HFFc6 (cell line): Measurements from ENCODE around the gene NMNAT3. TPM values are rescaled to one million over a fixed set of nuclear protein-coding genes. Genes with fewer than 3 reads are reported as not detected.

Experiments used
- DNase-seq: peaks from one replicate; pipeline ENCODE4 v3.0.0-alpha.2; 2018
- H3K27ac Mint-ChIP-seq: 2 replicates; pipeline ENCODE4 v1.8.0; 2020; ENCODE audit warnings: mild to moderate bottlenecking, mixed read lengths
- H3K27me3 Mint-ChIP-seq: 2 replicates; pipeline ENCODE4 v1.8.0; 2021; ENCODE audit warnings: mild to moderate bottlenecking, moderate library complexity, mixed read lengths; ENCODE audit not compliant: insufficient read depth
- H3K36me3 Mint-ChIP-seq: 2 replicates; pipeline ENCODE4 v1.8.0; 2021; ENCODE audit warnings: low read depth, mixed read lengths
- H3K4me1 Mint-ChIP-seq: 2 replicates; pipeline ENCODE4 v1.8.0; 2020; ENCODE audit warnings: low read depth, mixed read lengths
- H3K4me3 Mint-ChIP-seq: 2 replicates; pipeline ENCODE4 v1.8.0; 2020; ENCODE audit warnings: mild to moderate bottlenecking, moderate library complexity, mixed read lengths
- H3K9me3 Mint-ChIP-seq: 2 replicates; pipeline ENCODE4 v1.8.0; 2020; ENCODE audit warnings: mild to moderate bottlenecking, mixed read lengths
- total RNA-seq, 6 experiments: library from RNA; stranded (reverse); fragmentation: NEBNext Ultra II Directional; extraction: Animal tissue kit (Norgen Biotek cat#: 25700); gene quantifications; 2 replicates in 1 of 6; 3 replicates in 5 of 6; pipeline ENCODE4 v1.2.3, GENCODE V29; 2021
- TF ChIP-seq, protein P1 (sequence below): fragments of 200-600 bp; sonication (generic); IDR thresholded peaks from 2 replicates; pipeline ENCODE4 v1.5.0; 2021; ENCODE audit warnings: antibody characterized with exemption, mild to moderate bottlenecking

NMNAT3 gene
- total RNA-seq, 6 experiments from 2014 or later, result 0.02 to 0.05 (median 0.03) TPM; not detected in 2

DNA sequence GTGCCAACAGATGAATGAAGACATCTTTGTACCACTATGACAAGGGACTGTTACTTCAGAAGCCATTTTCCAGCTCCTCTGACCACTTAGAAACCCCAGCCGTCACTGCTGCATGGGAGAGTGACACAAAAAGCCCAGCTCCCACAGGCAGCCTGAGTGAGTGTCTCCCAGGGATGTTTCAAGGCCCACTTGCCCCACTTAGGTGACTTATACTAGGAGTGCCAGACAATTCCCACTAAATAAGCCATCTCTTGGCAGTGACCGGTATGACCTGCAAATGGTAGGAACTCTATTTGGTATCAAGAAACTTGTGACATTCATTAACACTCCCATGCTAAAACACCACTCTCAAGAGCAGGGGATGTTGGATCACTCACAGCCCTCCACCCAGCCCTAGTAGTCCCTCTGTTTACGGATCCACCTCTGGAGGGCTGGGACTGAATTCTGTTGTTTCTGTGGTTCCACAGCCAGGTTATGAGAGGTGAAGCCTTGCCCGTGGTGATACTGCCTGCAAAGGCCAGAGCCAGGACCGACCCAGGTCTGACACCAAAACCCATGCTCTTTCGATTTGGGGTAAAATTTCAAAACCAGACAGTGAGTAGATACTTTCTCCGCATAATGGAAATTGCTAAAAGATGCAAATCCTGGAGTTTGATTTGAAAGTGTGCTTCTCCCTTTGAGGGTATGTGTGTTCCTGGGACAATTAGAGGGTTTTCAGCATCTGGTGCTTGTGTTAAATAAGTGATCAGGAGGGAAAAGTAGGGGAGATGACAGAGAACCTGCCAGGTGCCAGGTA lies 152.7 kb downstream of the NMNAT3 start:
- peaks cover 22% of the 10 kb centered on the region for H3K9me3 Mint-ChIP-seq
- TF ChIP-seq, protein P1, sequence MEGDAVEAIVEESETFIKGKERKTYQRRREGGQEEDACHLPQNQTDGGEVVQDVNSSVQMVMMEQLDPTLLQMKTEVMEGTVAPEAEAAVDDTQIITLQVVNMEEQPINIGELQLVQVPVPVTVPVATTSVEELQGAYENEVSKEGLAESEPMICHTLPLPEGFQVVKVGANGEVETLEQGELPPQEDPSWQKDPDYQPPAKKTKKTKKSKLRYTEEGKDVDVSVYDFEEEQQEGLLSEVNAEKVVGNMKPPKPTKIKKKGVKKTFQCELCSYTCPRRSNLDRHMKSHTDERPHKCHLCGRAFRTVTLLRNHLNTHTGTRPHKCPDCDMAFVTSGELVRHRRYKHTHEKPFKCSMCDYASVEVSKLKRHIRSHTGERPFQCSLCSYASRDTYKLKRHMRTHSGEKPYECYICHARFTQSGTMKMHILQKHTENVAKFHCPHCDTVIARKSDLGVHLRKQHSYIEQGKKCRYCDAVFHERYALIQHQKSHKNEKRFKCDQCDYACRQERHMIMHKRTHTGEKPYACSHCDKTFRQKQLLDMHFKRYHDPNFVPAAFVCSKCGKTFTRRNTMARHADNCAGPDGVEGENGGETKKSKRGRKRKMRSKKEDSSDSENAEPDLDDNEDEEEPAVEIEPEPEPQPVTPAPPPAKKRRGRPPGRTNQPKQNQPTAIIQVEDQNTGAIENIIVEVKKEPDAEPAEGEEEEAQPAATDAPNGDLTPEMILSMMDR, result no peak
- no peaks in the 10 kb centered on the region for H3K27me3 Mint-ChIP-seq
- H3K27ac Mint-ChIP-seq, result no peak overlapping the region
- H3K36me3 Mint-ChIP-seq, result no peaks in the 10 kb centered on the region
- DNase-seq, result no peak
- H3K4me3 Mint-ChIP-seq, result no peak overlapping the region
- no peaks in the 10 kb centered on the region for H3K4me1 Mint-ChIP-seq

DNA sequence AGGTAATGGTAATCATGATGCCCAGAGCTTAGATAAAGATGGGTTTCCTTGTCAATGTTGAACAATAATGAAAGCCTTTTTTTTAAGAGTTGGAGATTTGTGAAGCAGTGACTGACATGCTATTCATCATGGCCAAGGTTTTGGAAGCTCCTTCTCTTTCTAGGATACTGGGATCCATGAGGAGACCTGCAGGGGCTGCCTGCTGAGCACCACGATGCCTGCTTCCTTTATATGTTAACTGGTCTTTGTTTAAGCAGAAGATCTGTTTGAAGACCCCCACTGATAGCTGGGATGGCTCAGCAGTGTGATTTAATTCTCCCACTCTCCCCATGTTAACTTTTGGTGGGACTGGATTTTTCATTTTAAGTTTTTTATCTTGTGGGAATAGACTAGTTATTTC lies 154.1 kb downstream of the NMNAT3 start:
- TF ChIP-seq, protein P1, result no peak
- H3K27ac Mint-ChIP-seq, result no peak overlapping the region
- H3K9me3 Mint-ChIP-seq, result peaks cover 33% of the 10 kb centered on the region
- H3K4me1 Mint-ChIP-seq, result no peaks in the 10 kb centered on the region
- no peak overlapping the region for H3K4me3 Mint-ChIP-seq
- DNase-seq, result no peak
- H3K36me3 Mint-ChIP-seq, result peaks cover 4% of the 10 kb centered on the region; the same call in 1 of the 2 replicates
- no peaks in the 10 kb centered on the region for H3K27me3 Mint-ChIP-seq

GRCh38 chr3:139523166-139523565 lies 154.6 kb downstream of the NMNAT3 start:
- TF ChIP-seq, protein P1, result no peak
- no peak for DNase-seq
- H3K36me3 Mint-ChIP-seq, result peaks cover 4% of the 10 kb centered on the region; the same call in 1 of the 2 replicates
- no peaks in the 10 kb centered on the region for H3K4me1 Mint-ChIP-seq
- H3K27ac Mint-ChIP-seq, result no peak overlapping the region
- H3K9me3 Mint-ChIP-seq, result peaks cover 38% of the 10 kb centered on the region
- no peaks in the 10 kb centered on the region for H3K27me3 Mint-ChIP-seq
- no peak overlapping the region for H3K4me3 Mint-ChIP-seq

DNA sequence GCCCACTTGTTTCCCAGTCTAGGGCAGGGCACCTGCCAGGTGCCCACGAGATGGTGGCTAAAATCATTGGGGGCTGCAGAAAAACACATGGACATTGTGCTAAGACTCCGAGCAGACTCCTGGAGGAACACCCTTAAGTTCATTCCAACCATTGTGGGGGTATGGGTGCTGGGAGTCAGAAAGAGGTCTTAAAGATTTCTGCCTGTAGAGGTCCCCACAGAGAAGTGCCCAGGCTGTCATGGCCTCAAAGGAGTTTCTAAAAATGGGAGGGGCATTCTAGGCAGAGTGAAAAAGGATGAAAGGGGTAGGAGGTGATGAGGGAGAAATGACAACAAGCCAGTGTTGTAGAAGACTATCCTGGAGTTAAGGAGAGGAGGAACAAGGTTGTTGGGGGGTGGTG lies 155.4 kb downstream of the NMNAT3 start:
- no peak for DNase-seq
- Mint-ChIP-seq H3K27ac (no peak overlapping the region), H3K27me3 (no peaks in the 10 kb centered on the region), H3K4me1 (no peaks in the 10 kb centered on the region), H3K36me3 (peaks cover 4% of the 10 kb centered on the region; the same call in 1 of the 2 replicates), H3K4me3 (no peak overlapping the region), H3K9me3 (peaks cover 46% of the 10 kb centered on the region)
- TF ChIP-seq, protein P1, result no peak

GRCh38 chr3:139521816-139522215 lies 156.0 kb downstream of the NMNAT3 start:
- TF ChIP-seq, protein P1, result no peak
- no peak overlapping the region for H3K4me3 Mint-ChIP-seq
- H3K4me1 Mint-ChIP-seq, result no peaks in the 10 kb centered on the region
- no peak overlapping the region for H3K27ac Mint-ChIP-seq
- H3K9me3 Mint-ChIP-seq, result peaks cover 45% of the 10 kb centered on the region
- no peaks in the 10 kb centered on the region for H3K27me3 Mint-ChIP-seq
- H3K36me3 Mint-ChIP-seq, result peaks cover 4% of the 10 kb centered on the region; the same call in 1 of the 2 replicates
- DNase-seq, result no peak
